Left lung (tissue), 10 donors: ENCODE results near the gene ETV3. TPM values are rescaled to one million over a fixed set of nuclear protein-coding genes. Genes with fewer than 3 reads are reported as not detected.

Source experiments
- ATAC-seq: fragments of 200-7000 bp; cut with Tn5 transposase; one replicate; pipeline ENCODE4 v1.9.1; 2020; ENCODE audit warnings: moderate library complexity
- DNase-seq, 4 donors: peaks; one replicate each; pipeline ENCODE4 v3.0.0-alpha.2; 2013 to 2020
- H3K27ac ChIP-seq, 2 donors: fragments of 200-600 bp; sonication (generic) in 1 of 2; one replicate each; pipeline versions ENCODE4 v1.5.0 to v1.8.0; 2020 to 2021
- H3K27me3 ChIP-seq, 2 donors: fragments of 200-600 bp; sonication (generic) in 1 of 2; one replicate each; pipeline versions ENCODE4 v1.5.0 to v1.8.0; 2020 to 2021
- H3K36me3 ChIP-seq, 2 donors: fragments of 200-600 bp; sonication (generic) in 1 of 2; one replicate each; pipeline versions ENCODE4 v1.5.0 to v1.8.0; 2020 to 2021
- H3K4me1 ChIP-seq, 2 donors: fragments of 200-600 bp; one replicate each; pipeline ENCODE4 v1.8.0; 2021
- H3K4me3 ChIP-seq, 2 donors: fragments of 200-600 bp; sonication (generic) in 1 of 2; one replicate each; pipeline versions ENCODE4 v1.5.0 to v1.8.0; 2020 to 2021; ENCODE audit warnings: mild to moderate bottlenecking in 1 of 2
- H3K9me3 ChIP-seq, 2 donors: fragments of 200-600 bp; sonication (generic) in 1 of 2; one replicate each; pipeline versions ENCODE4 v1.5.0 to v1.8.0; 2020 to 2021
- intact Hi-C, 2 donors: fragments of 100-400 bp; cut with DNase I; formaldehyde crosslinking; loops; one replicate each; pipeline versions ENCODE4 v1.11.2 to v1.14.2; 2022
- polyA plus RNA-seq, 6 donors: library from polyadenylated mRNA; unstranded; fragments of 120-200 nt; gene quantifications; one replicate each; pipeline ENCODE4 v1.2.1, GENCODE V29; 2013; ENCODE audit not compliant: insufficient read length in 6 of 6
- total RNA-seq, 2 donors: library from RNA; stranded (reverse); fragmentation: NEBNext Ultra II Directional; extraction: Animal tissue kit (Norgen Biotek cat#: 25700); gene quantifications; one replicate each; pipeline ENCODE4 v1.2.1, GENCODE V29; 2021
- TF ChIP-seq, protein P1 (sequence below), 2 donors: fragments of 200-600 bp; sonication (generic) in 1 of 2; IDR thresholded peaks; one replicate each; pipeline versions ENCODE4 v1.5.0 to v1.8.0; 2021; ENCODE audit warnings: antibody characterized with exemption in 2 of 2
- donor health status: DM: no; HTN: yes; CAD: no.
- donor health status: DM: no; HTN: no; CAD: no.

The ETV3 gene
- total and polyA plus RNA-seq, 8 donors, result 22.6 to 28.2 (median 25.0) TPM

- intact Hi-C loops, result no loop called here
- TF ChIP-seq, protein P1, sequence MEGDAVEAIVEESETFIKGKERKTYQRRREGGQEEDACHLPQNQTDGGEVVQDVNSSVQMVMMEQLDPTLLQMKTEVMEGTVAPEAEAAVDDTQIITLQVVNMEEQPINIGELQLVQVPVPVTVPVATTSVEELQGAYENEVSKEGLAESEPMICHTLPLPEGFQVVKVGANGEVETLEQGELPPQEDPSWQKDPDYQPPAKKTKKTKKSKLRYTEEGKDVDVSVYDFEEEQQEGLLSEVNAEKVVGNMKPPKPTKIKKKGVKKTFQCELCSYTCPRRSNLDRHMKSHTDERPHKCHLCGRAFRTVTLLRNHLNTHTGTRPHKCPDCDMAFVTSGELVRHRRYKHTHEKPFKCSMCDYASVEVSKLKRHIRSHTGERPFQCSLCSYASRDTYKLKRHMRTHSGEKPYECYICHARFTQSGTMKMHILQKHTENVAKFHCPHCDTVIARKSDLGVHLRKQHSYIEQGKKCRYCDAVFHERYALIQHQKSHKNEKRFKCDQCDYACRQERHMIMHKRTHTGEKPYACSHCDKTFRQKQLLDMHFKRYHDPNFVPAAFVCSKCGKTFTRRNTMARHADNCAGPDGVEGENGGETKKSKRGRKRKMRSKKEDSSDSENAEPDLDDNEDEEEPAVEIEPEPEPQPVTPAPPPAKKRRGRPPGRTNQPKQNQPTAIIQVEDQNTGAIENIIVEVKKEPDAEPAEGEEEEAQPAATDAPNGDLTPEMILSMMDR (IDR thresholded peaks at IDR 0.05), result no peak
- peak in 1 of 4 donors; percentile 47 for DNase-seq
- H3K27me3 ChIP-seq, result no peaks in the 10 kb centered on the region
- no peak overlapping the region for H3K4me3 ChIP-seq
- ATAC-seq, result no peak
- H3K27ac ChIP-seq, result no peak overlapping the region
- peaks cover 0 to 10% of the 10 kb centered on the region in 2 donors for H3K36me3 ChIP-seq
- H3K9me3 ChIP-seq, result no peaks in the 10 kb centered on the region
- H3K4me1 ChIP-seq, result peaks cover 0 to 13% of the 10 kb centered on the region in 2 donors
These were observed 20.6 kb downstream of the ETV3 start for GRCh38 chr1:157117527-157118057.

DNA sequence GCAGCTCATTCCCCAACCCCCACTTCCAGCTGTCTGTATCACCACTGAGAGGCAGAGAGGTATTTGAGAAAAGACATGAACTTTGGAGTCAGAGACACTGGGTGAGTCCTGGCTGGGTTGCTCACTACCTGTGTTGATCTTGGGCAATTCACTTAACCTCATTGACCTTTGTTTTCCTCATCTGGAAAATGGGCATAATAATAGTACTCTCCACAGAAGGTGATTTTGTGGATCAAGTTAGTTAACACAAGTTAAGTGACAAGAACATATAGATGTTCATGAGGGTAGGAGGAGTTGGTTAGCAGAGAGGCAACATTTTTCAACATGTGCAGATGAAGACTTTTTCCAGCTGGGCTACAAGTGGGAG lies 21.5 kb downstream of the ETV3 start:
- ATAC-seq (no peak), DNase-seq (no peak)
- no peak overlapping the region for H3K4me3 ChIP-seq
- H3K4me1 ChIP-seq, result peaks cover 0 to 14% of the 10 kb centered on the region in 2 donors
- peaks cover 0 to 4% of the 10 kb centered on the region in 2 donors for H3K27me3 ChIP-seq
- H3K9me3 ChIP-seq, result no peaks in the 10 kb centered on the region
- intact Hi-C loops, result no loop called here
- H3K27ac ChIP-seq, result no peak overlapping the region
- H3K36me3 ChIP-seq, result peaks cover 0 to 1% of the 10 kb centered on the region in 2 donors
- TF ChIP-seq, protein P1 (IDR thresholded peaks at IDR 0.05), result no peak

GRCh38 chr1:157115851-157116736 lies 22.1 kb downstream of the ETV3 start:
- peaks cover 0 to 9% of the 10 kb centered on the region in 2 donors for H3K27me3 ChIP-seq
- no peaks in the 10 kb centered on the region for H3K9me3 ChIP-seq
- ATAC-seq (no peak), DNase-seq (no peak)
- H3K27ac ChIP-seq, result no peak overlapping the region
- H3K4me3 ChIP-seq, result no peak overlapping the region
- H3K36me3 ChIP-seq, result no peaks in the 10 kb centered on the region
- intact Hi-C loops, result no loop called here
- TF ChIP-seq, protein P1 (IDR thresholded peaks at IDR 0.05), result no peak
- peaks cover 0 to 14% of the 10 kb centered on the region in 2 donors for H3K4me1 ChIP-seq

- Histone ChIP-seq H3K9me3 (no peaks in the 10 kb centered on the region), H3K27me3 (peaks cover 0 to 9% of the 10 kb centered on the region in 2 donors), H3K27ac (no peak overlapping the region), H3K4me1 (peaks cover 0 to 14% of the 10 kb centered on the region in 2 donors), H3K4me3 (no peak overlapping the region), H3K36me3 (no peaks in the 10 kb centered on the region)
- no peak for DNase-seq
- ATAC-seq, result no peak
- intact Hi-C loops, result no loop called here
- TF ChIP-seq, protein P1 (IDR thresholded peaks at IDR 0.05), result no peak
These were observed 22.8 kb downstream of the ETV3 start for GRCh38 chr1:157115429-157115838.
